ENCODE measurements around the gene ALDH8A1. TPM values are rescaled to one million over a fixed set of nuclear protein-coding genes. Genes with fewer than 3 reads are reported as not detected.

Gene ALDH8A1
- polyA plus RNA-seq, 1 of the 3 experiments (the other 2 are of a cell fraction) = 0.25 TPM

- no peak overlapping the region for H3K4me2 ChIP-seq
- ChIA-PET CTCF (interaction anchor here (0.7 to 4.3 kb wide), 11 partner anchors 7 to 1375 kb away, joined by 3 to 45 read pairs (median 18); no protein-coding TSS in a partner anchor), POLR2A (no interaction called here)
- H3K9ac ChIP-seq = no peak overlapping the region
- no peak overlapping the region for H3K4me3 ChIP-seq (ENCODE audit: low read depth in 2 of 2, low read length in 1 of 2)
- peaks cover 3 to 4% of the 10 kb centered on the region in 2 experiments; a peak in 2 of 4 replicates for H3K4me1 ChIP-seq (ENCODE audit: control insufficient read depth in 1 of 2, insufficient read depth in 2 of 2, low read depth in 1 of 2, low read length in 1 of 2)
- no peaks in the 10 kb centered on the region for H3K9me3 ChIP-seq
- TF ChIP-seq, protein P1, sequence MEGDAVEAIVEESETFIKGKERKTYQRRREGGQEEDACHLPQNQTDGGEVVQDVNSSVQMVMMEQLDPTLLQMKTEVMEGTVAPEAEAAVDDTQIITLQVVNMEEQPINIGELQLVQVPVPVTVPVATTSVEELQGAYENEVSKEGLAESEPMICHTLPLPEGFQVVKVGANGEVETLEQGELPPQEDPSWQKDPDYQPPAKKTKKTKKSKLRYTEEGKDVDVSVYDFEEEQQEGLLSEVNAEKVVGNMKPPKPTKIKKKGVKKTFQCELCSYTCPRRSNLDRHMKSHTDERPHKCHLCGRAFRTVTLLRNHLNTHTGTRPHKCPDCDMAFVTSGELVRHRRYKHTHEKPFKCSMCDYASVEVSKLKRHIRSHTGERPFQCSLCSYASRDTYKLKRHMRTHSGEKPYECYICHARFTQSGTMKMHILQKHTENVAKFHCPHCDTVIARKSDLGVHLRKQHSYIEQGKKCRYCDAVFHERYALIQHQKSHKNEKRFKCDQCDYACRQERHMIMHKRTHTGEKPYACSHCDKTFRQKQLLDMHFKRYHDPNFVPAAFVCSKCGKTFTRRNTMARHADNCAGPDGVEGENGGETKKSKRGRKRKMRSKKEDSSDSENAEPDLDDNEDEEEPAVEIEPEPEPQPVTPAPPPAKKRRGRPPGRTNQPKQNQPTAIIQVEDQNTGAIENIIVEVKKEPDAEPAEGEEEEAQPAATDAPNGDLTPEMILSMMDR (IDR thresholded peaks at IDR 0.05) = no peak
- TF ChIP-seq MEF2A (IDR thresholded peaks at IDR 0.05; ENCODE audit: borderline replicate concordance, low read depth) (no peak), TEAD4 (IDR thresholded peaks at IDR 0.05; ENCODE audit: borderline replicate concordance, insufficient read depth) (no peak), SMC3 (IDR thresholded peaks at IDR 0.05; ENCODE audit: low read depth, low read length) (no peak), USF1 (IDR thresholded peaks at IDR 0.05; ENCODE audit: borderline replicate concordance, low read depth) (no peak), CHD2 (IDR thresholded peaks at IDR 0.05; ENCODE audit: low read length, partially characterized antibody) (no peak), POLR2AphosphoS5 (IDR thresholded peaks at IDR 0.05; ENCODE audit: low read depth, low read length) (no peak), NFIC (IDR thresholded peaks at IDR 0.05; ENCODE audit: borderline replicate concordance) (no peak), MXI1 (IDR thresholded peaks at IDR 0.05; ENCODE audit: low read depth, low read length) (no peak), FOXM1 (IDR thresholded peaks at IDR 0.05; ENCODE audit: low read depth) (no peak), SIN3A (IDR thresholded peaks at IDR 0.05; ENCODE audit: borderline replicate concordance, low read depth, low read length) (no peak), EP300 (IDR thresholded peaks at IDR 0.05; ENCODE audit: borderline replicate concordance in 1 of 2, low read depth in 1 of 2, low read length in 1 of 2) (no peak), FOSL2 (IDR thresholded peaks at IDR 0.05; ENCODE audit: borderline replicate concordance, low read depth) (no peak), GABPA (IDR thresholded peaks at IDR 0.05; ENCODE audit: low read depth) (no peak), FOXJ3 (CRISPR knock-in tag; IDR thresholded peaks at IDR 0.05) (no peak), RCOR1 (IDR thresholded peaks at IDR 0.05; ENCODE audit: low read length) (no peak)
- TF ChIP-seq, protein P2, sequence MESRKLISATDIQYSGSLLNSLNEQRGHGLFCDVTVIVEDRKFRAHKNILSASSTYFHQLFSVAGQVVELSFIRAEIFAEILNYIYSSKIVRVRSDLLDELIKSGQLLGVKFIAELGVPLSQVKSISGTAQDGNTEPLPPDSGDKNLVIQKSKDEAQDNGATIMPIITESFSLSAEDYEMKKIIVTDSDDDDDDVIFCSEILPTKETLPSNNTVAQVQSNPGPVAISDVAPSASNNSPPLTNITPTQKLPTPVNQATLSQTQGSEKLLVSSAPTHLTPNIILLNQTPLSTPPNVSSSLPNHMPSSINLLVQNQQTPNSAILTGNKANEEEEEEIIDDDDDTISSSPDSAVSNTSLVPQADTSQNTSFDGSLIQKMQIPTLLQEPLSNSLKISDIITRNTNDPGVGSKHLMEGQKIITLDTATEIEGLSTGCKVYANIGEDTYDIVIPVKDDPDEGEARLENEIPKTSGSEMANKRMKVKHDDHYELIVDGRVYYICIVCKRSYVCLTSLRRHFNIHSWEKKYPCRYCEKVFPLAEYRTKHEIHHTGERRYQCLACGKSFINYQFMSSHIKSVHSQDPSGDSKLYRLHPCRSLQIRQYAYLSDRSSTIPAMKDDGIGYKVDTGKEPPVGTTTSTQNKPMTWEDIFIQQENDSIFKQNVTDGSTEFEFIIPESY (IDR thresholded peaks at IDR 0.05; ENCODE audit: borderline replicate concordance, low read depth) = no peak
- no peaks in the 10 kb centered on the region for H3F3A ChIP-seq (replicated peaks; ENCODE audit: insufficient read depth)
- no peaks in the 10 kb centered on the region for H3K36me3 ChIP-seq (replicated peaks in 1 of 2; ENCODE audit: control insufficient read depth in 1 of 2, insufficient read depth in 2 of 2, low read length in 1 of 2)
- no peaks in the 10 kb centered on the region for H4K20me1 ChIP-seq (ENCODE audit: insufficient read depth)
- no peak for DNase-seq
- H2AFZ ChIP-seq (ENCODE audit: low read depth) = no peak overlapping the region
- H3K27ac ChIP-seq (ENCODE audit: low read depth in 2 of 2, low read length in 1 of 2) = no peak overlapping the region
- 70% methylated on average over 4 of the region's 5 CpGs for WGBS (ENCODE audit: low lambda C conversion rate)
- H3K27me3 ChIP-seq (ENCODE audit: insufficient read depth) = no peaks in the 10 kb centered on the region
- no peaks in the 10 kb centered on the region for H3K79me2 ChIP-seq (ENCODE audit: insufficient read depth)
- no peaks in the 10 kb centered on the region for H3K9me2 ChIP-seq
Observed at GRCh38 chr6:134938896-134939295, 11.0 kb downstream of the ALDH8A1 start.
